HepG2 (cell line): ENCODE measurements around the gene TNIP1. TPM values are rescaled to one million over a fixed set of nuclear protein-coding genes. Genes with fewer than 3 reads are reported as not detected.
A peak's percentile ranks its signal among the peaks of the same experiment; 100 is the strongest.

Experiments used
- ATAC-seq: fragments of 200-7000 bp; cut with Tn5 transposase; 3 replicates; pipeline ENCODE4 v1.9.1; 2020; ENCODE audit warnings: mild to moderate bottlenecking, moderate library complexity
- BruUV-seq: library from RNA; stranded (reverse); fragments of 400-500 nt; replicated peaks from 2 replicates; lab custom pipeline; 2021; lab: Mats Ljungman, UMichigan
- CTCF ChIA-PET: fragments of 300-600 bp; formaldehyde crosslinking; extraction: SDS; loops from one replicate; lab custom pipeline; 2021; ENCODE audit warnings: low total read pairs, inconsistent platforms, low intra/inter-chr PET ratio; lab: Yijun Ruan, JAX
- POLR2A ChIA-PET: fragments of 350-600 bp; sonication (Branson Sonifier 250); formaldehyde crosslinking; loops from one replicate; lab custom pipeline; 2020; ENCODE audit warnings: antibody characterized with exemption, inconsistent platforms; lab: Yijun Ruan, JAX
- DNase-seq: peaks from one replicate; pipeline ENCODE4 v3.0.0-alpha.2; 2015; ENCODE audit warnings: low spot score
- FAIRE-seq: peaks from 3 replicates; lab custom pipeline; 2011; peaks lifted over from hg19 to GRCh38; lab: Jason Lieb, UNC
- H2AFZ ChIP-seq: one replicate; pipeline ENCODE4 v1.6.1; 2011; ENCODE audit warnings: low read length, inconsistent platforms
- H3K27ac ChIP-seq: fragments of 300-600 bp; 3 replicates; pipeline ENCODE4 v1.8.0; 2011; ENCODE audit warnings: mixed run types, mild to moderate bottlenecking, mixed read lengths, low read length, inconsistent platforms; ENCODE audit not compliant: insufficient read depth; ENCODE audit errors: extremely low read length
- H3K27me3 ChIP-seq, 2 experiments: fragments of 200-600 bp in 1 of 2; 2 replicates in 1 of 2; 3 replicates in 1 of 2; pipeline versions ENCODE4 v1.6.0 to v1.8.0; 2011; ENCODE audit warnings: low read length in 2 of 2, mild to moderate bottlenecking in 2 of 2, moderate library complexity in 2 of 2, inconsistent platforms in 1 of 2; ENCODE audit not compliant: insufficient read depth in 2 of 2, control insufficient read depth in 1 of 2
- H3K36me3 ChIP-seq, 2 experiments: fragments of 200-600 bp in 1 of 2; replicated peaks in 1 of 2; 2 replicates in 1 of 2; 3 replicates in 1 of 2; pipeline versions ENCODE4 v1.5.1 to v1.8.0; 2011; ENCODE audit warnings: low read length in 2 of 2, inconsistent platforms in 1 of 2; ENCODE audit not compliant: insufficient read depth in 2 of 2, control insufficient read depth in 1 of 2
- H3K4me1 ChIP-seq: 2 replicates; pipeline ENCODE4 v1.5.1; 2012; ENCODE audit warnings: low read length, inconsistent platforms; ENCODE audit not compliant: insufficient read depth
- H3K4me2 ChIP-seq: 2 replicates; pipeline ENCODE4 v1.6.0; 2011; ENCODE audit warnings: low read depth, low read length, inconsistent platforms
- H3K4me3 ChIP-seq, 3 experiments: fragments of 200-600 bp in 1 of 3; sonication (generic), shearing (Covaris generic) in 1 of 3; replicated peaks in 1 of 3; 2 replicates each; pipeline ENCODE4 v1.5.1; 2011 to 2016; ENCODE audit warnings: low read length in 3 of 3, inconsistent platforms in 2 of 3, low read depth in 2 of 3, mild to moderate bottlenecking in 2 of 3, control low read depth in 1 of 3, mixed read lengths in 1 of 3; ENCODE audit not compliant: insufficient read depth in 1 of 3
- H3K79me2 ChIP-seq: one replicate; pipeline ENCODE4 v1.6.1; 2011; ENCODE audit warnings: low read length, inconsistent platforms; ENCODE audit not compliant: insufficient read depth
- H3K9ac ChIP-seq: 2 replicates; pipeline ENCODE4 v1.6.0; 2011; ENCODE audit warnings: mild to moderate bottlenecking, low read depth, low read length, inconsistent platforms; ENCODE audit not compliant: insufficient read depth
- H3K9me3 ChIP-seq: 2 replicates; pipeline ENCODE4 v1.5.1; 2012; ENCODE audit warnings: mild to moderate bottlenecking, low read length
- H4K20me1 ChIP-seq: 2 replicates; pipeline ENCODE4 v1.6.0; 2011; ENCODE audit warnings: inconsistent platforms, mild to moderate bottlenecking, low read length, moderate library complexity; ENCODE audit not compliant: insufficient read depth
- HOXA9 ChIP-seq: sonication (generic); formaldehyde crosslinking; IDR thresholded peaks from 2 replicates; pipeline ENCODE4 v1.8.1; 2022; ENCODE audit warnings: missing genetic modification reagents, mild to moderate bottlenecking, moderate library complexity, borderline replicate concordance
- NCOA2 ChIP-seq: sonication (generic); formaldehyde crosslinking; IDR thresholded peaks from 2 replicates; pipeline ENCODE4 v1.8.0; 2022; ENCODE audit warnings: inconsistent platforms
- UBTF ChIP-seq: sonication (generic); formaldehyde crosslinking; IDR thresholded peaks from 2 replicates; pipeline ENCODE4 v1.4.0; 2020; ENCODE audit warnings: mild to moderate bottlenecking, missing genetic modification reagents
- ZC3H13 ChIP-seq: sonication (generic); formaldehyde crosslinking; IDR thresholded peaks from 2 replicates; pipeline ENCODE4 v1.8.1; 2023; ENCODE audit warnings: mild to moderate bottlenecking, missing genetic modification reagents, moderate library complexity
- WGBS: methylation state at CpG from one replicate; pipeline ENCODE4 v1.1.6; 2017; ENCODE audit warnings: low lambda C conversion rate; 5-methylcytosine and 5-hydroxymethylcytosine counted together
- in situ Hi-C: cut with HindIII; loops from 2 replicates; pipeline ENCODE4 v1.10.0; 2017; ENCODE audit warnings: low pct_unique_long_range_greater_than_20kb; ENCODE audit not compliant: extremely low pct_ligation_motif_present
- intact Hi-C: fragments of 100-400 bp; cut with micrococcal nuclease; formaldehyde crosslinking; loops from one replicate; pipeline ENCODE4 v1.10.0; 2022; ENCODE audit not compliant: unreplicated experiment
- polyA plus RNA-seq, 8 experiments: library from polyadenylated mRNA; depleted of rRNA in 3 of 8; stranded (reverse) in 7 of 8; unstranded in 1 of 8; fragments of >200 nt; fragmentation: Illumina TruSeq in 4 of 8; extraction: Trizol in 4 of 8; gene quantifications; 2 replicates each; pipeline versions ENCODE4 v1.2.1 to v1.2.3, GENCODE V29; 2011 to 2016; ENCODE audit warnings: low read depth in 4 of 8, missing spikeins in 1 of 8, mixed read lengths in 1 of 8; ENCODE audit not compliant: insufficient read depth in 1 of 8
- total RNA-seq, 5 experiments: library from RNA; depleted of rRNA; stranded (reverse); fragments of >200 nt; fragmentation: Illumina TruSeq; extraction: Trizol; gene quantifications; 2 replicates each; pipeline ENCODE4 v1.2.3, GENCODE V29; 2016; ENCODE audit warnings: low read depth in 1 of 5

Gene TNIP1
- total and polyA plus RNA-seq, 2 of the 13 experiments (the other 11 are each of a cell fraction or from before 2014, with no cell fraction given) = 26.2 to 45.9 TPM

- no peak for FAIRE-seq
Observed at GRCh38 chr5:151023047-151023615, 57.7 kb downstream of the TNIP1 start.

More at GRCh38 chr5:151023047-151023615, 57.7 kb downstream of the TNIP1 start:
- Histone ChIP-seq H3K36me3 (peaks cover 27 to 48% of the 10 kb centered on the region in 2 experiments), H3K27me3 (no peaks in the 10 kb centered on the region; a peak in 1 of 5 replicates)
- WGBS = 91% methylated on average over 5 of the region's 5 CpGs
- DNase-seq = no peak
- 0 out of 2 replicates have a peak, but pooled peaks have one; percentile 16 for TF ChIP-seq ZC3H13 (CRISPR knock-in tag)
- no peak for TF ChIP-seq NCOA2 (CRISPR knock-in tag)
- TF ChIP-seq HOXA9 (CRISPR knock-in tag) = 0 out of 2 replicates have a peak, but pooled peaks have one; percentile 24
- no peak for TF ChIP-seq UBTF
- TF ChIP-seq, all 625 proteins: peak for 2
- Histone ChIP-seq H3K79me2 (peaks cover 33% of the 10 kb centered on the region), H3K9me3 (no peaks in the 10 kb centered on the region), H3K4me3 (peak overlapping the region in 2 of 3 experiments; percentile 88 to 90; a peak in 4 of 6 replicates), H3K27ac (no peak overlapping the region), H3K4me2 (peak overlapping the region; percentile 90), H2AFZ (no peak overlapping the region), H3K9ac (no peak overlapping the region; the same call in 1 of the 2 replicates), H3K4me1 (peaks cover 63% of the 10 kb centered on the region), H4K20me1 (peaks cover 45% of the 10 kb centered on the region)
- in situ Hi-C loops (no loop called here), intact Hi-C loops (no loop called here)
- no TSS peak for BruUV-seq
- ChIA-PET POLR2A (no interaction called here), CTCF (no interaction called here)
- ATAC-seq = no peak
